WI38 (cell line): ENCODE data around the gene CNNM2.

Experiments
- H3K4me3 ChIP-seq: 2 replicates; pipeline ENCODE4 v1.5.1; 2011; ENCODE audit warnings: low read depth, mild to moderate bottlenecking, control low read depth, low read length
- CTCF ChIP-seq: IDR thresholded peaks from 2 replicates; pipeline ENCODE4 v1.5.1; 2012; ENCODE audit warnings: low read depth, mild to moderate bottlenecking, control low read depth, low read length

CNNM2 gene

GRCh38 chr10:102917962-102918816 lies at the start of gene CNNM2:
Gene CNNM2, plus strand, starts transcription at chr10:102918294. Its CDS starts 187 bp downstream, at chr10:102918481.
- no peak for TF ChIP-seq CTCF
- H3K4me3 ChIP-seq = peak within 1 kb of the TSS; percentile 88

GRCh38 chr10:102868911-102869257 lies 49.2 kb upstream of the CNNM2 start:
- TF ChIP-seq CTCF = no peak
- peak overlapping the region; percentile 41 for H3K4me3 ChIP-seq

- no peak for TF ChIP-seq CTCF
- H3K4me3 ChIP-seq = peak within 1 kb of the TSS; percentile 41
Measured at GRCh38 chr10:102869258-102870198, 48.6 kb upstream of the CNNM2 start, which contains the start of gene AS3MT. Gene AS3MT, plus strand, starts transcription at chr10:102869470. Its CDS starts 123 bp downstream, at chr10:102869593.

GRCh38 chr10:102870221-102870620 lies 47.9 kb upstream of the CNNM2 start:
- TF ChIP-seq CTCF = no peak
- no peak overlapping the region for H3K4me3 ChIP-seq

GRCh38 chr10:102872163-102872562 lies 45.9 kb upstream of the CNNM2 start:
- no peak overlapping the region for H3K4me3 ChIP-seq
- TF ChIP-seq CTCF = no peak

- H3K4me3 ChIP-seq = no peak overlapping the region
- no peak for TF ChIP-seq CTCF
Measured at GRCh38 chr10:102876747-102877153, 41.3 kb upstream of the CNNM2 start.
